Vagina (tissue), 2 donors: ENCODE data around the gene CERS2. TPM values are rescaled to one million over a fixed set of nuclear protein-coding genes. Genes with fewer than 3 reads are reported as not detected.
A peak's percentile ranks its signal among the peaks of the same experiment; 100 is the strongest.

Experiments used
- DNase-seq, 2 donors: peaks; one replicate each; pipeline ENCODE4 v3.0.0-alpha.2; 2017; ENCODE audit errors: extremely low spot score in 2 of 2
- H3K27ac ChIP-seq: fragments of 200-600 bp; sonication (generic); one replicate; pipeline ENCODE4 v1.5.1; 2019
- H3K27me3 ChIP-seq: fragments of 200-600 bp; sonication (generic); one replicate; pipeline ENCODE4 v1.5.1; 2019
- H3K36me3 ChIP-seq, 2 donors: fragments of 200-600 bp; sonication (generic); one replicate each; pipeline ENCODE4 v1.5.1; 2017 to 2019
- H3K4me1 ChIP-seq: fragments of 200-600 bp; sonication (generic); one replicate; pipeline ENCODE4 v1.5.1; 2019
- H3K4me3 ChIP-seq, 2 donors: fragments of 200-600 bp; sonication (generic); 1 replicate in 1 of 2; 2 replicates in 1 of 2; pipeline ENCODE4 v1.5.1; 2016 to 2019
- H3K9me3 ChIP-seq: fragments of 200-600 bp; sonication (generic); one replicate; pipeline ENCODE4 v1.5.1; 2019
- POLR2A ChIP-seq, 2 donors: fragments of 450-650 bp; IDR thresholded peaks; one replicate each; pipeline ENCODE4 v1.6.1; 2017; ENCODE audit warnings: antibody characterized with exemption in 2 of 2, mild to moderate bottlenecking in 2 of 2, moderate library complexity in 2 of 2
- POLR2AphosphoS5 ChIP-seq, 2 donors: sonication (generic); formaldehyde crosslinking; IDR thresholded peaks; one replicate each; pipeline ENCODE4 v1.9.0; 2017; ENCODE audit warnings: antibody characterized with exemption in 2 of 2, mild to moderate bottlenecking in 2 of 2, low read depth in 1 of 2; ENCODE audit not compliant: insufficient read depth in 1 of 2
- intact Hi-C: fragments of 100-400 bp; cut with DNase I; formaldehyde crosslinking; loops from one replicate; pipeline ENCODE4 v1.15.1; 2023
- total RNA-seq: library from RNA; depleted of rRNA; stranded (reverse); fragments of >200 nt; gene quantifications from one replicate; pipeline ENCODE4 v1.2.3, GENCODE V29; 2016
- TF ChIP-seq, protein P1 (sequence below), 3 experiments: fragments of 450-650 bp in 2 of 3; fragments of 200-600 bp in 1 of 3; sonication (generic) in 1 of 3; IDR thresholded peaks; one replicate each; pipeline ENCODE4 v1.5.1; 2017 to 2019; ENCODE audit warnings: antibody characterized with exemption in 3 of 3, mild to moderate bottlenecking in 2 of 3, moderate library complexity in 2 of 3

Gene CERS2
- total RNA-seq, 1 donor from 2014 or later: 86.4 TPM

DNA sequence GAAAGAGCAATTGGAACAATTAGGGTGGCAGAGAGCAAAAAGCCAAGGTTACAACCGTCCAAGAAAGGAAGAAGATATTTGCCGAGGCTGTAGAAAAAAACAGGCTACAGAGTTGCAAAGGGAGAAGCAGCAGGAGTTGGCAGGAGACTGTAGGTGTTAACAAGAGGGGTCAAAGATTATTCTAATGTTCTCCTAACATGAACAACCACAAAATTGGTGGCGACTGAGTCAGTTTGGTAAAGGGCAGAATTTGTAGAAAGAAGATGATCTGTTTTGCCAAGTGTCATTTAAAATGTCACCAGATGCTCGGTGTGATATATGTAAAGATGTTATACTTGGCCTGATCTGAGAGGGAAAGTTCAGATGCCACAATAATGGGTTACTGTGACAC lies 33.2 kb upstream of the CERS2 start:
- no peaks in the 10 kb centered on the region for H3K36me3 ChIP-seq
- TF ChIP-seq POLR2A (IDR thresholded peaks at IDR 0.05): no peak
- no peaks in the 10 kb centered on the region for H3K27me3 ChIP-seq
- peak overlapping the region; percentile 93 for H3K27ac ChIP-seq
- no peak for DNase-seq
- H3K4me3 ChIP-seq: peak overlapping the region; percentile 70 to 85
- H3K9me3 ChIP-seq: no peaks in the 10 kb centered on the region
- intact Hi-C loops: no loop called here
- H3K4me1 ChIP-seq: peaks cover 76% of the 10 kb centered on the region

DNA sequence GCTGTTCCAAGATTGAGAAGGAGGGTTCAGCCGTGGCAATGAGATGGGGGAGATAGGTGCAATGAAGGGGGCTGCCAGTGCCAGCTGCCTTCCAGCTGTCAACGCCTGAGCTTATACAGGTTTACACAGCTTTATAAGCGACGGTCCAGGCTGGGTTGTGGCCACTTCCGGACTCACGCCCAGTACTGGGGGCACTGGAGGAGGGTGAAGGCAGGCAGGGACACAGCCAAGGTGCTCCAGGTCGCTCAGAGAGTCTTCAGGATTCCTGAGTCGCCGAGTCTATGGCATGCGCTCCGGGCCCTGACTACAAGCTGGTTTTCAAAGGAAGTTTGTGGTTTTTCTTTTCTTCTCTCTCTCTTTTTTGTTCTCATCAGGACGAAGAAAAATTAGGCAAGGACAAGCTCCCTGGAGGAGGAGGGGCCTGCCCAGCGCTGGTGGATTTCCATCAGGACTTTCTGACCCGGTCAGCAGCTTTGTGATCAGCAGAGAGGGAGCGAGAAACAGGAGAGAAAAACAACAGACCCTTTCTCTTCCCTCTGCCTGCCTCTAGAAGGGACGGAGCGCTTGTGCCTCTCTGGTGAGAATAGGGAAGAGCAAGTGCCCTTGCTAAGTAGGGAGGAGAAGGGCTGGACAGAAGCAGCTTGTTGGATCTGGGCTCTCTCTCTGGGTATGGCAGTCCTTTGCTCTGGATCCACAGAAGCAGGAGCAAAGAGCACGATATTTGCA lies 31.9 kb upstream of the CERS2 start, which contains the start of gene MINDY1:
TSS of gene MINDY1 (minus strand) at position 576 of the 726 bp plus-strand sequence. CDS start 4,285 bp downstream, outside the sequence.
- no peak for DNase-seq
- intact Hi-C loops: no loop called here
- peaks cover 85% of the 10 kb centered on the region for H3K4me1 ChIP-seq

DNA sequence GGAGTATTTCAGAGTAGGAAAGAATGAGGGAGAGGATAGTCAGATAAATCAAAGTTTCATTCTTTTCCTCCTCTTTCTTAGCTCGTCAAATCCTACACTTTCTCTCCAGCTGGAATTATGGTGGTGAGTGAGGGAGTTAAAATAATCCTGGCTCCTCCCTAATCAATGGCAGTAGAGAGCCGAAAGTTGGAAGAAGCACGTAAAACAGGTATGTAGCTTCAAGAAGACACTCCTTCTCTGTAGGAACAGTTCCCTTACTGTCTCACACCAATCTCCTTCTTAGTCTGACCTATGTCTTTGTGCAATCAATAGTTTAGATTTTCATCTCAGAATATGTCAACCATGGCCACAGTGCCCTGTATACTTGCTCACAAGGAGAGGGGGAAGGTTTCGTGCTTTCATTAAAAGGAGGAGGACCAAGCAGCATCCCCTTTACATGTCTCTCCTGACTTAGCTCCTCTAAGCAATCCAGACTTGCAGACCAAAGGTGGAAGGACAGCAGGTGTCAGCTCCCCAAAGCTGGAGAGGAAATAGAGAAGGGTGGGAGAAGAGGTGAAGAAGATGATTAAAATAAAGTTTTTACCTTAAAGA lies 31.2 kb upstream of the CERS2 start:
- no peak for DNase-seq
- H3K27me3 ChIP-seq: no peaks in the 10 kb centered on the region
- H3K4me3 ChIP-seq: peak overlapping the region; percentile 62 to 70
- peaks cover 0 to 13% of the 10 kb centered on the region in 2 donors for H3K36me3 ChIP-seq
- TF ChIP-seq, protein P1, sequence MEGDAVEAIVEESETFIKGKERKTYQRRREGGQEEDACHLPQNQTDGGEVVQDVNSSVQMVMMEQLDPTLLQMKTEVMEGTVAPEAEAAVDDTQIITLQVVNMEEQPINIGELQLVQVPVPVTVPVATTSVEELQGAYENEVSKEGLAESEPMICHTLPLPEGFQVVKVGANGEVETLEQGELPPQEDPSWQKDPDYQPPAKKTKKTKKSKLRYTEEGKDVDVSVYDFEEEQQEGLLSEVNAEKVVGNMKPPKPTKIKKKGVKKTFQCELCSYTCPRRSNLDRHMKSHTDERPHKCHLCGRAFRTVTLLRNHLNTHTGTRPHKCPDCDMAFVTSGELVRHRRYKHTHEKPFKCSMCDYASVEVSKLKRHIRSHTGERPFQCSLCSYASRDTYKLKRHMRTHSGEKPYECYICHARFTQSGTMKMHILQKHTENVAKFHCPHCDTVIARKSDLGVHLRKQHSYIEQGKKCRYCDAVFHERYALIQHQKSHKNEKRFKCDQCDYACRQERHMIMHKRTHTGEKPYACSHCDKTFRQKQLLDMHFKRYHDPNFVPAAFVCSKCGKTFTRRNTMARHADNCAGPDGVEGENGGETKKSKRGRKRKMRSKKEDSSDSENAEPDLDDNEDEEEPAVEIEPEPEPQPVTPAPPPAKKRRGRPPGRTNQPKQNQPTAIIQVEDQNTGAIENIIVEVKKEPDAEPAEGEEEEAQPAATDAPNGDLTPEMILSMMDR (IDR thresholded peaks at IDR 0.05): no peak
- TF ChIP-seq POLR2A (IDR thresholded peaks at IDR 0.05) (no peak), POLR2AphosphoS5 (IDR thresholded peaks at IDR 0.05; ENCODE audit: insufficient read depth in 1 of 2, low read depth in 1 of 2) (no peak)
- peaks cover 79% of the 10 kb centered on the region for H3K4me1 ChIP-seq
- no peaks in the 10 kb centered on the region for H3K9me3 ChIP-seq
- intact Hi-C loops: no loop called here
- H3K27ac ChIP-seq: peak overlapping the region; percentile 93

More for the DNA sequence above, 31.9 kb upstream of the CERS2 start, which contains the start of gene MINDY1:
- TF ChIP-seq POLR2A (IDR thresholded peaks at IDR 0.05) (peak in 1 of 2 donors; percentile 62), POLR2AphosphoS5 (IDR thresholded peaks at IDR 0.05; ENCODE audit: insufficient read depth in 1 of 2, low read depth in 1 of 2) (peak in 1 of 2 donors; percentile 59)
- TF ChIP-seq, protein P1 (IDR thresholded peaks at IDR 0.05): peak in 1 of 3 experiments; percentile 43
- Histone ChIP-seq H3K27me3 (no peaks in the 10 kb centered on the region), H3K36me3 (peaks cover 0 to 6% of the 10 kb centered on the region in 2 donors), H3K27ac (peak within 1 kb of the TSS; percentile 93), H3K4me3 (peak within 1 kb of the TSS; percentile 62 to 70), H3K9me3 (no peaks in the 10 kb centered on the region)

DNA sequence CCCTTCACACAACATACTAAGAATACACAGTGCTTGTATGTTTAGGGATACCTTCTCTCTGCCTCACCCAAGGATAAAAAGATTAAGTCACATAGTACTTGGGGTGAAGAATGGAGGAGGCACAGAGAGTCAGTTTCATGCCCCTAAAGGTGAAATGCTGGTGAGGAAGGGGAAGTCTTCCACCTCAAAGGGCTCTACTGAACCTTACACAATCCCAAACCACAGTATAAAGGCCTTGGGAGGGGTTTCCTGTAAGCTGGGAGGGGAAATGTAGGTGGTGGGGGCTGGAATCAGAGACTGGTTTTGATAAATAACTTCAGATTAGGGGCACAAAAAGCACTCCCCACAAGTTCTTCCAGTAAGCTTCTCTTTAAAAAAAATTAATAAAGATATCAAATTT lies 28.5 kb upstream of the CERS2 start:
- Histone ChIP-seq H3K4me3 (peak overlapping the region; percentile 16 to 18), H3K27me3 (no peaks in the 10 kb centered on the region), H3K4me1 (peaks cover 55% of the 10 kb centered on the region), H3K27ac (peak overlapping the region; percentile 33), H3K9me3 (no peaks in the 10 kb centered on the region), H3K36me3 (peaks cover 0 to 28% of the 10 kb centered on the region in 2 donors)
- intact Hi-C loops: no loop called here
- no peak for TF ChIP-seq POLR2A (IDR thresholded peaks at IDR 0.05)
- no peak for TF ChIP-seq POLR2AphosphoS5 (IDR thresholded peaks at IDR 0.05; ENCODE audit: insufficient read depth in 1 of 2, low read depth in 1 of 2)
- TF ChIP-seq, protein P1 (IDR thresholded peaks at IDR 0.05): no peak
- no peak for DNase-seq

DNA sequence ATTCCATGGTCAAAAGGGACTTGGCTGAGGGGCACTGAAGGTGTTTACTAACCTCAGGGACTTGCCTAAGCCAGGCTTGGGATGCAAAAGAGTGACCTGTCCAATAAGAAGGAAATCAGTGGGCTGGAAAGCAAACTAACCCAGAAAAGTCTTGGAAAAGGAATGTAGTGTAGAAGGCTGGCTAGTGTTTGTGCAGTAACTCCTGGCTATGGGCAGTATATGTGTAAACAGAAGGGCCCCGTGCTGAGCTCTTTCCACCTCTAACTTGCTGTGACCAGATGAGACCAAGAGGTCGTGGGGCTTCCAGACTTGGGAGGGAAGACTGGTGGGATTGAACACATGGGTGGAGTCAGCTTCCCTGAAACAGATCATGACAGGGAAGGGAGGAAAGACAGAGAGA lies 28.0 kb upstream of the CERS2 start:
- H3K27ac ChIP-seq: peak overlapping the region; percentile 33

More for the DNA sequence above, 28.0 kb upstream of the CERS2 start:
- H3K27me3 ChIP-seq: no peaks in the 10 kb centered on the region
- no peak for DNase-seq
- peak overlapping the region in 1 of 2 donors; percentile 16 for H3K4me3 ChIP-seq
- H3K4me1 ChIP-seq: peaks cover 51% of the 10 kb centered on the region
- peaks cover 0 to 34% of the 10 kb centered on the region in 2 donors for H3K36me3 ChIP-seq
- intact Hi-C loops: no loop called here
- TF ChIP-seq, protein P1 (IDR thresholded peaks at IDR 0.05): no peak
- TF ChIP-seq POLR2A (IDR thresholded peaks at IDR 0.05) (no peak), POLR2AphosphoS5 (IDR thresholded peaks at IDR 0.05; ENCODE audit: insufficient read depth in 1 of 2, low read depth in 1 of 2) (no peak)
- no peaks in the 10 kb centered on the region for H3K9me3 ChIP-seq
